ENCODE data around the gene FOXRED1.
"Not testable (repeated sequence)": the region's sequence is repeated elsewhere in the genome, so short reads cannot be mapped to it uniquely, and the experiment has no call there.

Gene FOXRED1

DNA sequence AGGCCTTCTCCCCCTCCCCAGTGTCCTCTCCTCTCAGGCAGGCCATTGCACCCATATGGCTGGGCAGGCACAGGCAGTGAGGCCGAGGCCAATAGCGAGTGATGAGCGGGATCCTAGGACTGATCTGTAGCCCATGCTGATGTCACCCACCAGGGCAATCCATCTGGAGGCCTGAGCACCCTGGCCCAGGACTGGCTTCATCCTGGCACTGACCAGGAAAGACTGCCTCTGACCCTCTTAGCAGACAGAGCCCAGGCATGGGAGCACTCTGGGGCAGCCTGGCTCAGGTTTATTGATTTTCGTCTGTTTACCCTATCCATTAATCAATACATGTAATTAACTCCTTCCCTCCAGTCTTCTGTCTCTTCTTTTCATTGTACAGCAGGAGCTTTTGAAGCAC is 8.8 kb downstream of the FOXRED1 start:
- DNase-seq, result no peak

DNA sequence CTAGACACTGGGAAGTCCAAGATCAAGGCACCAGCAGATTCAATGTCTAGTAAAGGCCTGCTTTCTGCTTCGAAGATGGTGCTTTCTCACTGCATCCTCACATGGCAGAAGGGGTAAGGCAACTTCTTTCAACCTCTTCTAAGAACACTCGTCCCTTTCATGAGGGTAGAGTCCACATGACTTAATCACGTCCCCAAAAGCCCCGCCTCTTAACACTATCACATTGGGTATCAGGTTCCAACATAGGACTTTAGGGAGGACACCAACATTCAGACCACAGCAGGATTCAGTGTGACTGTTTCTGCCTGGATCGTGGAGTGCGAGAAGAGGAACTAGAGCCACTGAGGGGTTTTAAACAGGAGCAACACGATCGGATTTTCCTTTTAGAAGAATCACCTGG is 10.2 kb downstream of the FOXRED1 start:
- no peak for DNase-seq

DNA sequence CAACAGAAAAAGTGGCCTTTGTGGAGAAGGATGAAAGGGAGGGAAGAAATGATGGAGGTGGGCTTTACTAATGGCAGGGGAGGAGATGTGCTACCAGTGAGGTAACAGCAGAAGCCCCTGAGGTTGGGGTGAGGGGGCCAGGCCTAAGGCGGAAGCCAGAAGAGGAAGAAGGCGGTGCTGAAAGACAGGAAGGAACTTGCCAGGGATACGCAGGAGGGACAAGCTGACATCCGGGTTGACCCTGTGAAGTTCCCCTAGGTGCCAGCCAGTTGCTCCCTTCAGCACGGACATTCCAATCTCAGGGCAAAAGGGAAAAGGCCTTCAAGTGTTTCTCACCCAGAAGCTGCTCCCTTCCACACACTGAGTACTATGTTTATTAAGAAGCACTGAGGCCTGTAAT is 11.6 kb downstream of the FOXRED1 start:
- DNase-seq, result peak; percentile 12 to 35

DNA sequence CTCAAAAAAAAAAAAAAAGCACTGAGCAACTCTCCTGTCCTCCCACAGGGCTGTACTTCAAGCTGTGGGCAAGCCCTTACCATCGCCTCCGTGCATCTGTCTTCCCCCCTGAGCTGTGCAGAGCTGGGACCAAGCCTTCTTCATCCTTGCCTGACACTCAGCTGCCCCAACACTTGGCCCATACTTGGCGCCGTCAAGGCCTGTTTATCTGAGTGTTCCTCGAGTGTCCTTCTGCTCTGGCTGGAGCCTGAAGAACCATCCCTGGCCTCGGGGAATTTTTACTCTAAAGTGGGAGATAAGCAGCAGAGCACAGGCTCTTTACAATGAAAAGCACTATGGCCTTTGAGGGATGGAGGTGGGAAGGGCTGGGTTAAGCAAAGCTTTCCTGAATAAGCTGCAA is 12.3 kb downstream of the FOXRED1 start:
- DNase-seq, result no peak

- no peak for DNase-seq
Observed at GRCh38 chr11:126281666-126282175, 12.8 kb downstream of the FOXRED1 start.

- DNase-seq, result peak; percentile 29 to 34
Observed at GRCh38 chr11:126282361-126282735, 13.4 kb downstream of the FOXRED1 start.

DNA sequence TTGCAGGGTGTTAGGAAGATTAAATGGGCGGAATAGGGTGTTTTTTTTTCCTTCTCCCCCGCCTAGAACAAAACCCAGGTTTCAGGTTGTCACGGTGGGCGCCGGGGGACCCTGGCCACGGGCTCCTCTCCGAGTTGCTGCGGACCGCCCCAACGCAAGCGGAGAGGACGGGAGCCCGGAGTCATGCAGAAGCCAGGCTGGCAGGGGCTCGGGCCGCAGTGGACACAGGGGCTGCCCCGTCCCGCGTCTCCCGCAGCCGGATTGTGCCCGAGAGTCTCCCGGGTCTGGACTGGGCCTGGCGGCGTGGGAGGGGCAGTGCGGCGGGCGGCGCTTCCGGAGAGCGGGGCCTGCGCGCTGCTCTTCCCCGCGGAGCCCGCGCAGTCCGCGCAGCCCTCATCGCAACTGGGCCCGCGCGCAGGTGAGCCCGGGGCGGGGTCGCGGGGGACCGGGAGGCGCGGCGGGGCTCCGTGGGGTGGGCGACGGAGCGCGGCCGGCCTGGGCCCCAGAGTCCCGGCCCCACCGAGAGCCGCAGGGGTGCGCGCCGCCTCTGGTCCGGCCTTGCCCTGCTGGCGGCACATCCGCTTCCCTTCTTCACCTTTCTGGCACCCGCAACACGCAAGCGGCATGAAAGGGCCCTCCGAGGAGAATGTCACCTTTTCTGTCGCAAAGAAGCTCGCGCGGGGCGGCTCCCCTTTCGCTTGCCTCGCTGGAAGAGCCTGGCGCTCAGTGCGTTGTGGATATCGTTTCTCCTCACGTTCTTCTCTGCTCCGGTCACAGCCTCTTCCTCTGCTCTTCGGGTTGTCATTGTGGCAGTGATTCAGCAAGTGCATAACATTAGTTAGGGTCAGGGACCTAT is 14.0 kb downstream of the FOXRED1 start, which contains the start of gene TIRAP:
Gene TIRAP, plus strand, starts transcription at position 358 of the 856 bp plus-strand sequence. CDS start 7,802 bp downstream, outside the sequence.
- DNase-seq, result peak; percentile 54 to 67

DNA sequence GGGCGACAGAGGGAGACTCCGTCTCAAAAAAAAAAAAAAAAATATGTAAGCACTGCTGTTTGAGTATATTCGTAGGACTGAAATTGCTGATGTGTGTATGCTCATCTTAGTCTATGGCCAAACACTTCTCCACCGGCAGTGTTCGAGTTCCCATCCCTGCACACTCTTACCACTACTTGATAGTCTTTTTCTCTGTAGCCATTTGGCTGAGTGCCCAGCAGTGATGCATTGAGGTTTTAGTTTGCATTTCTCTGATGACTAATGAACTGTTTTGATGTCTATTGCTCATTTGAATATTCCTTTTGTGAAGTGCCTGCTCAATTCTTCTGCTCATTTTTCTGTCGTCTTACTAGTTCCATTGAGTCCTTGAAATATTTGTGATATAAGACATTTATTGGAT is 15.9 kb downstream of the FOXRED1 start:
- peak; percentile 75 to 84 for DNase-seq

- no peak for DNase-seq
Observed at GRCh38 chr11:126288237-126288636, 19.3 kb downstream of the FOXRED1 start.

DNA sequence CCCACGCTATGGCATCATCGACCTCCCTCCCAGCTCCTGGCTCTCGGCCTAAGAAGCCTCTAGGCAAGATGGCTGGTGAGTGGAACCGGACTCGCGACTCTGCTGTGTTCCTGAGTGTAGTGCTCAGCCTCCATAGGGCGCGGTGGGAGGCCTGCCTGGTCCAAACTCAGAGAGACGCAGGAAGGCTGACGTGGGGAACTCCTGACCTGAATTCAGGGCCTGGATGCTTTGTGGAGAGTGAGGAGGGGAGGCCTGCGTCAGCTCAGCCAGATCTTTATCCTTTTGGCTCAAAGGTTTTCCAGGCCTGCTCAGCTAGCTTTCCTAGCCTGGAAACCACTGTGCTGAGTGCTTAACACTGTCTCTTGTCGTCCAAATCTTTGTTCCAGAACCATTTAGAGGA is 21.9 kb downstream of the FOXRED1 start:
- no peak for DNase-seq

DNA sequence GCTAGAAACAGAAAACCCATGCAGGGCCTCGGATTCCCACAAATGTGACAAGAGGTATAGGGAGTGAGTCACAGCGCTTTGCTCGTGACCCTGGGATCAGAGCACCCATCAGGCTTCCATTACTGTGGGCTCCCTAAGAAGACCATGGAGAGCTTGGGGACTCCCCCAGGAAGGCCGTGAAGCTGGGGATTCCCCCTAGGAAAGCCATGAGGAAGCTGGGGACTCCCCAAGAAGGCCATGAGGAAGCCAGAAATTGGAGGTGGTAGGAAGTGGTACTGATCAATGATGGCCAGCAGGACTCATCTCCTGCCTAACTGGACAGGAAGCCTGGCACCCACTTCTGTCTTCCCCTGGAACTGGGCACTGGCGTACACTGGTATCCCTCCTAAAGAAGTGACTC is 24.8 kb downstream of the FOXRED1 start:
- DNase-seq, result no peak

DNA sequence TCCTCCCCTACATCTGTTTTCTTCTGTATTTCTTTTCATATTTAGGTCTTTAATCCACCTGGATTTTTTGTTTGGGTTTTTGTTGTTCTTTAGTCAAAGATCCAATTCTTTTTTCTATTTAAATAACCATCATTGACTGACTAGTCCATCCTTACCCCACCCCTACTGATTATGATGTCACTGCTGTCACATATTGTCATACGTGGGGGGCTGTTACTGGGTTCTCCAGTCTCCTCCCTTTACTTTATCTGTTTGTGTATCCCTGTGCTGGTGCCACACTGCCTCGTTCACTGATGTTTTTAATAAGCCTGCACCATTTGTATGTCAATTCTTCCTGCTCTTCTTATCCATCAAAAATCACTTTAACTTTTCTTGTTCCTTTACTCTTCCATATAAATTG is 28.1 kb downstream of the FOXRED1 start:
- DNase-seq, result no peak

- peak; percentile 87 to 88 for DNase-seq
Observed at GRCh38 chr11:126303623-126304456, 34.9 kb downstream of the FOXRED1 start, which contains the start of gene DCPS. TSS of gene DCPS (plus strand) at chr11:126304060. CDS start at chr11:126304081, 21 bp downstream.

DNA sequence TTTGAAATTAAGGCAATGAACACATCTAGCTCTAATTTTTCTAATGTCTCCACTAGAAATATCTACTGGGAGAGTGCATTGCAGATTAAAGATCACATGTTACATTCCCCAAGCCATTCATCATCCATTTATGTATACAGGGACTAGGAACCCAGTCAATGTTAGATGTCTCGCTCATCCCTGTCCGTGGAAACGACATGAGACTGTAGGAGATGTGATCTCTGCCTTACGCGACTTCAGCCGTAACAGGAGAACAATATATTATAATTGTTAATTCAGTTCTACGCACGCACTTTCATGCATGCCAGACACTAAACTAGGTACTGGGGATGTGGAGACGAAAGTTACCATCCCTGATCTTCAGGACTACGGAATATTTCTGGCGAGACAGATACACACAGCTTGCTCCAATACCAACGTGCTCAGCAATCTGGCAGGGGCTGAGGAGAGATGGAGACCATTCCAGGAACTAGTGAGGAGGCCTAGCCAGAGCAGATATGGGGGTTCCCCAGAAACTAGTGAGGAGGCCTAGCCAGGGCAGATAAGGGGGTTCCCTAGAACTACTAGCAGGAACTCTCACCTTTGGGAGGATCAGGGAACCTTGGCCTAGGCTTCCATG is 35.6 kb downstream of the FOXRED1 start:
- no peak for DNase-seq

GRCh38 chr11:126305699-126306098 is 36.7 kb downstream of the FOXRED1 start:
- DNase-seq, result no peak

DNA sequence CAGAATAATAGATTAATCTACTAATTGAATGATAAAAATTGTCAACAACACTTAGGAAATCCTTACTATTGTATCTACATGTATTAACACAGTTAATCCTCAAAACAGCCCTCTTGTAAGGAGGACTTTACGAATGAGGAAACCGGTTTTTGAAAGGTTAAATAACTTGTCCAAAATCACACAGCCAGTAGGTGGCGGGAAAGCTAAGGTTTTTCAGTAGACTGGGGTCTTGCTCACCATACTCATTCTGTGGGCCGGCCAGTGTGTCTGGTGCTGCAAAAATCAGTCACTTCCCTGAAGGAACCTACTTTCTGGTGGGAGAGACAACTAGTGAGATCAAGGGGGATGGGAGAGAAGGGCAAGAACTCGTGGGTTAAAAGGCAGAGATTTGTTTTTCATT is 38.8 kb downstream of the FOXRED1 start:
- DNase-seq, result no peak

GRCh38 chr11:126308271-126308671 is 39.3 kb downstream of the FOXRED1 start:
- DNase-seq, result no peak

- not testable (repeated sequence) for DNase-seq
Observed at GRCh38 chr11:126308771-126309170, 39.8 kb downstream of the FOXRED1 start.

DNA sequence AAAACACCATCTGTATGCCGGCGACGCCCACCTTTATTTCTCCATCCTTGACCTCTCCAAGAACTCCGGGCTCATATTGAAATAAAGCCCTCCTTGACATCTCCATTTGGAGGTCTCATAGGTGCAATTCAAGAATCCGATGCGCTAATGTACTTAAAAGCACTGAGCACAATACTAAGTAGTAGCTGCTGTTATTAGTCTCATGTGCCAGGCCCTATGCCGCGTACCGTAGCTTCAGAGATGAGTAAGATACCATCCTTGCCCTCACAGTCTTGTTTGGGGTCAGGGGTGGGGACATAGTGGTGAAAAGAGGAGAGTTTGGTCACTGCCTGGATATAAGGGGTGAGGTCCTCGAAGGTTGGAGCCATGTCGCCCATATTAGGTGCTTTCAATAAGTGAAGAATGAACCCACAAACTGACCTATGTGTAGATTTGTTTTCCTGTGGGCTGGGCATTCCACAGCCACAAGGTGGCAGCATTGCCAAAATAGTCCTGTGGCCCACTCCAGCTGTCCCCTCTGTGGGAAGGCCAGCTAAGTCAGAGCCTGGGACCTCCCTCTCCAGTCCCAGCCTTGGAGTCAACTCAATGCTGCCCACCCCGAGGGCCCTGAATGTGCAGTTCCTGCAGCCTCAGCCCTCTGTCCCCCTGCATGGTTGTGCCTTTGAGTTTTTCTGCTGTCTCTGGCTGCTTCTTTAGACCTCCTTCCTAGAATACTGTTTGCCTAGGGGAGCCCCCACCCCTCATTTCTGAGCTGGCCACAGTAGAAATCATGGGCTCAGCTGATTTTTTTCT is 41.4 kb downstream of the FOXRED1 start:
- DNase-seq, result peak; percentile 61 to 69

- DNase-seq, result no peak
Observed at GRCh38 chr11:126310992-126311310, 42.0 kb downstream of the FOXRED1 start.

- DNase-seq, result no peak
Observed at GRCh38 chr11:126311401-126312291, 42.7 kb downstream of the FOXRED1 start.
